IPS-NIHi7 (cell line): ENCODE data around the gene GFOD1.

Source experiments
- DNase-seq: peaks from one replicate; pipeline ENCODE4 v3.0.0; 2012; ENCODE audit warnings: mixed read lengths; ENCODE audit errors: extremely low spot score

The GFOD1 gene

DNA sequence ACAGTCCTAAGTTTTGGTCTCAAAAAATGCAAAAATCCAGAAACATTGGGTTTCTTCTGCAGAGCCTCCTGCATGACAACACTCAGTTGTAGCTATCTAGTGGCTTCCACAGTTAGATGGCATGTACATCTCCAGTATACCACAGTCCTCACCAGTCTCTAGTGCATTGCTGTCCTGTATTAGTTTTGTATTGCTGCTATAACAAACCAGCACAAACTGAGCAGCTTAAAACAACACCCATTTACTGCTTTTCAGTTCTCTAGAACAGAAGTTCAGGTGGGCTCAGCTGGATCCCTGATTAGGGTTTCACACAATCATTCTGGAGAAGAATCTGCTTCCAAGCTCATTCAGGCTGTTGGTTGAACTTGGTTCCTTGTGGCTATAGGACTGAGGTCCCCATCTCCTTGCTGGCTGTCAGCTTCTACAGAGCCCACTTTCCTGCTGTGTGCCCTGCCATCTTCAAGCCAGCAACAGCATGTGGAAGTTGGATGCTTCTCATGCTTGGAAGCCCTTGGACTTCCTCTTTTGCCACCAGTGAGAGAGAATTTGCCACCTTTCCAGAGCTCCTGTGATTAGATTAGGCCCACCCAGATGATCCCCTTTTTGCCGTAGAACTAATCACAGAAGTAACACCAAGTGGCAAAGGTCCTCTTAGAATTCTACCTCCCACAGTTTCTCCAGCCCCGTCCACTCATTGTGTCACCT is 110.2 kb downstream of the GFOD1 start:
- DNase-seq, result no peak

DNA sequence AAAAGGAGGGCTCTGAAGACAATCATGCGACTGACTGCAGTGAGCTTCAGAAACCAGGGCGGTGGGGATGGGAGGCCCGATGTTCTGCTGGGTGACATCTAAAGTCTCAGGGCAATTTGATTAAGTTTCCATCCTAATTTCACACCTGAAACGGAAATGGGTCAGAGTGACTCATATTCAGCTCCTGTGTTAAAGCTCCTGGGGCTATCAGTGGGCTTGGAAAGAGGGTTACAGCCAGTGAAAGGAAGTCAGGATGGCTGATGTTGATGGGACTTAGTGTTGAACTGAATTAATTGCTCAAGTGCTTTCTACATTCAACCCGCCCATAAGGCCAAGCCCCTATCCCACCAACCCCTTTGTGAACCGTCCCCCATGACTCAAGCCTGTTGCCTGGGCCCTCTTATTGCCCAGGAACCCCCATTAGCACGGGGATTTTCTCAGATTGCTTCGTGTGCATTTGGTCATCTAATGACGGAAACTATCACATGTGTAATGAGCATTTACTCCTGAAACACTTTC is 112.0 kb downstream of the GFOD1 start:
- no peak for DNase-seq

DNA sequence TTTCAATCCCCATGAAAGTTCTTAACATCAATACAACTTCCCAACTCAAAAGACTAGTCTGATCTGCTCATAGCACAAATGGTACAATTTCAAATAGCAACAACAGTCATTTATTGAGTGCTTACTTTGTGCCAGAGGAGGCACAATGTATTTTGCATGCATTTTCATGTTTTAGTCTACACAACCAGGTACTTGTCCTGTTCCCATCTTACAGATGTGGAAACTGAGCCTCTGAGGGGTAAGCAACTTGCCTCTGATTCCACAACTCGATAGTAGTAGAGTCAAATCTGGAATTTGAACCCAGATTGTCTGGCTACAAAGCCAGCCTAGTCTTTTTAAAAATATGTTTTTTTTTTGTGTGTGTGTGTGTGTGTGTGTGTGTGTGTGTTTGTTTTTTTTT is 113.5 kb downstream of the GFOD1 start:
- no peak for DNase-seq

DNA sequence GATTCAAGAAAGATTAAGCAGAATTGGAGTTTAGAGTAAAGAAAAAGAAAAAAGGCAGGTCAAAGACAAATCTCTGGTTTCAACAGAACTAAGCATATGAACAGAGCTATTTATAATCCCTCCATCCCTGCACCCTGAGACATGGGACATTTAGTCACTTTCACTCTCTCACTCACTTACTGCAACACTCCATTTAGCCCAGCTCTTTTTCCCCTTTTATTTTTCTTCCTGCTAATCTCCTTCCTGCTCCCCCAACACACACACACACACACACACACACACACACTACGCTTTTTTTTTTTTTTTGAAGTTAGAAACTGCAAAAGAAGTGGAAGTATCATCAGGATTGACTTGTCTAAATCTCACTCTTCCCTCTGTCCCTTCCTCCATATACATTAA is 113.9 kb downstream of the GFOD1 start:
- DNase-seq, result no peak

DNA sequence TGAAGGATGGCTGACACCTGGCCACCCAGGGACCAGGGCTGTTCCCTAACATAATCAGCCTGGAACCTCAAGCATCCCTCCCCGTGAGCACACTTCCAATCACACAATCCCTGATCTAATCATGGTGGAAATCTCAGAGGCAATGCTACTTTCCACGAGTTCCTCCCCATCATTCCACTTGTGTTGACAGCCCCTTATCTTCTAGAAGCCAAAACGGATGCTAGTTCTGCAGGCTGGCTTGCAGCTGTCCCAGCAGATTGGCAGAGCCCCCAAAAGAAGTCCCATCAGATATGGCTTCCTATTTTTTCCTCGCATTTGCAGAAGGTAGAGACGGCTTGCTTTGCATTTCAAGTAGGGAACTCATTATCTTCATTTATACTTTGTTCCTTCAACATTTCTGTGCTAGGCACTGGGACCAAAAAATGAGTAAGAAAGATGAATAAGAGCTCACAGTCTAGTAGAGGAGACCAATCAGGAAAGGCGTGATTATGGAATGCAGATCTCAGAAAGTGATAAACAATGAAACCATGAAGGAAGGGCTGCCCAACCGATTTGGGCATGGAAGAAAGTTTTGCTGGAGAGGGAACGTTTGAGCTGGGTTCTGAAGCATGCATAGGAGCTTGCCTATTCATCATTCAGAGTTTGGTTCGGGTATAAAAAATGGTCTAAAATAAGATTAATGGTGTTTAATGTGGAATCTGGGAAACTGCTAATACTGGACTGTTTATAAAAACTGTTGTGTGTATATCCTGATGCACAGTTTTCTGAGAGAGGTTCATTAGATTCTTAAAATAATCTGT is 114.5 kb downstream of the GFOD1 start:
- no peak for DNase-seq

DNA sequence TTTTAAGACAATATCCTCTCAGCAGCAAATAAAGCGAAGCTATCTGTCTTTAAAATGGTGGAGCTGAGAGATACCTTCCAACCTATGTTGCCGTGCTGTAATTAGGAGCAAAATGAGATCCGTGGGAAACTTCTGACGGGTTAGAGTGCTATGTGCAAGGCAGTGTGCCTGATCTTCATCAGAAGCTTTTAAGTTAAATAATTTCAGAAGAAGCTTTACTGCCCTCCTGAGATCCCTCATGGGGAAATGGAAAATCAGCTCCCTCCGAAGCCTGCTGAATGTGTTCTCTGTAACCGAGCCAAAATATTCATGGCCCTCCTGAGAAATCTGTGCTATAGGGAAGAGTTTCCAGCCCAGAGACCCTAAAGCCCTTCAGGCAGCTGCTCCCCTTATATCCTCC is 115.3 kb downstream of the GFOD1 start:
- no peak for DNase-seq

DNA sequence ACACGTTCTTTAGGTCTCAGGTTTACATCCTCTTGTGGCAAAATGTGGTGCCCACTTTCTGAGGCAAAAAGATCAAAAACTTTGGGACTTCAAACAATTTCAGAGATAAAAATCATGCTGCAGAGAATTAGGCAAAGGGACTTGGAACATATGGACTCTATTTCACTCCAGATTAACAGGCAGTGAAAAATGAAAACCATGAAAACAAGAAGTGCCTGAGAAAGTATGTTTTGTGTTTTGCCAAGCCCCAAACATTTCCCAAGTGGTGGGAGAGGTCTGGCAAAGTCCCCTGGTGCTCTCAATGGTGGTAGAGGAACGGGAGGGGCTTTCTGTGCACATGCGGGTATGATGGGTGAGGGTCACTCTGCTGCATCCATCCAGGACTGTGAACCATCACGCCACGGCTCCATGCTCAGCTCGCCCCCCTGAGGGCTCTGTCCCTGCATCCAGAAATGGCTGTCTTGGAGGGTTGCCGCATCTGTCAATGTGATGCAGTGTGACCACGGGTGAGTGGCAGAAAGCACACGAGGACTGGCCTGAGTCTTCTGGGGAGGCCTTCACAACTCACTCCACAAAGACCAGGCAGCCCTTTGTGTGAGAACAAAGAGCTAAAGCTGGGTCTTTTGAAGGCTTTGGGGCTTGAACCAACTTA is 115.9 kb downstream of the GFOD1 start:
- no peak for DNase-seq

DNA sequence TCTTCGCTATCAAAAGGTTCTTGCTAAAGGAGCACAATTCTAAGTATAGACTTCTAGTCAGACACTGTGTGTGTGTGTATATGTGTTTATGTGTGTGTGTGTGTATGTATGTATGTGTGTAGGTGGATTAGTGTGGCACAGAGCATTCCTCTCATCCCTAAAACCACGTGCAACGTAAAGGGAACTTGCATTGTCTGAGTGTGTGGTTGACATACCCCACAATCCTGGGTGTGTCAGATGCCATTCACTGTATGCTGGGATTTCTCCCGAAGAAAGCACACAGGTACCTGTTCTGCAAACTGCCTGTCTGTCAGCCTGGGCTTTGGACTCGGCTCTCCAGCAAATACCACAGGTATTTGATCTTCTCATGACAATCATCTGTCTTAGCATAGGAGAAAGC is 116.8 kb downstream of the GFOD1 start:
- DNase-seq, result no peak

DNA sequence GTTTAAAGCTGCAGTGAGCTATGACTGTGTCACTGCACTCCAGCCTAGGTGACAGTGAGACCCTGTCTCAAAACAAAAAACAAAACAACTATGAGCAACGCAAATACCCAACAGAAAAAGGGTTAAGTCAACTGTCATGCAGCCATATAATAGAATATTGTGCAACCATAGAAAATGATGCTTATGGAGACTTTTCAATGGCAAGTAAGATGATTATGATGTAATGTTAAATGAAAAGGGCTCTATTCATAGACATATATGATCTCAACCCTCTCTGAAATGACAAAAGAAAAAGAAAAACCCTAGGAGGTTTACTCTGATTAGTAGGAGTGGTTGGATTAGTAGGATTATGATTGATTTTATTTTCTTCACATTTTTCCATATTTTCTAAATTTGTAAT is 117.8 kb downstream of the GFOD1 start:
- DNase-seq, result no peak

DNA sequence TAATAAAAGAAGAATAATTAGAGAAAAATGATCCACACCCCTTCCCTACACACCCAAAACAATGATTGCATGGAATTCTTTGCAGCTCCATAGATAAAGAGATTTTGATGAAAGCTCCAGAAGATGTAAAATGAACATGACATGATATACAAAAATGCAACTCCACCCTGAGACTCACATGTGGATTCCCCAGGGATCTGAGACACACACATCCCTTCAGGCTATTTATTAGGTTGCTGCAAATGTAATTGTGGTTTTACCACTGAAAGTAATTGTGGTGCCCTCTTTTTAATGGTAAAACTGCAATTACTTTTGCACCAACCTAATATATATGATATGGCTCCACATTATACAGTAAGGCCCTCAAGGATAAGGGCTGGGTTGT is 118.7 kb downstream of the GFOD1 start:
- DNase-seq, result no peak

DNA sequence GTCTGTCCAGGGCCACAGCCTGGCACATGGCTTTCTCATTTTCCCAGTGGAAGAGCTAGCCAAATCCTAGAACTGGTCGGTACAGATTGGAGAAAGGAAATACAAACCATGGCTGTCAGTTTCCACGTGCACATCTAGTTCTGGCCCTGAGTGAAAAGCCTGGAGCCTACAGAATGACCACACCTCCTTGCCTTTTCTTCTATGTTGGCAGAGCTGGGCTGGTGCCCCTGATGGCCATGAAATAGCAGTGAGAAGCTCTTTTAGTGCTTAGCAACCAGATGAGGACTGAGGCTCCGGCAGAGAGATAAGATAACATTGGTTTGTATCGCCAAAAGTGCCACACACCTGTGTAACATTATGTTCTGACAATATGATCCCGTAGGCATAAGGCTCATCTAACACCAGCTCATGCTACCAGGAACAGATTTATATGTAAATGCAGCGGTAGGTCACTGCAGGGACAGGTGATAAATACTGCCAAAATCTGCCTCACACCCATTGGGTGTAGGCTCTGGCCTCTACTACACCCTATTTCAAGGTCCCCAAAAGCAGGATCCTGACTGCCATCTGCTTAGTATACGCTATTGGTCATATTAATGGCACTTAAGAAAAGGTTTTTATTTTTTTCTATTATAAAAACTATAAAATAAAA is 119.2 kb downstream of the GFOD1 start:
- DNase-seq, result no peak

DNA sequence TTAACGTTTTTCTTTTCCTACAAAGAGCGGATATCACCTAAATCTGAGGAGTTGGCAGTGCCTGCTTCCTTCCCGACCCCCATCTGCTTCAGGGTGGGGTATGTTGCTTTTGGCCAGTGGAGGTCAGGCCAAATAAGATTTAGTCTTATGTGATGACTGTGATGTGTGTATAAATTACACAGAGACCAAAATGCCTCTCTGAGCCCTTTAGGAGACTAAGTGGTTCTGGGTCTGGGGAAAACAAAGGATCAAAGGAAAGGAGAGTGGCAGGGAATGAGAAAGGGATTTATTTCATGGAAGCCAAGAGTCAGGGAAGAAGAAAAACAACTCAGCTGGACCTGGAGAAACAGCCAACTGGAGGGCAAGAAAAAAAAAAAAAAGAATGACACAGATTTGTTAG is 120.0 kb downstream of the GFOD1 start:
- no peak for DNase-seq

DNA sequence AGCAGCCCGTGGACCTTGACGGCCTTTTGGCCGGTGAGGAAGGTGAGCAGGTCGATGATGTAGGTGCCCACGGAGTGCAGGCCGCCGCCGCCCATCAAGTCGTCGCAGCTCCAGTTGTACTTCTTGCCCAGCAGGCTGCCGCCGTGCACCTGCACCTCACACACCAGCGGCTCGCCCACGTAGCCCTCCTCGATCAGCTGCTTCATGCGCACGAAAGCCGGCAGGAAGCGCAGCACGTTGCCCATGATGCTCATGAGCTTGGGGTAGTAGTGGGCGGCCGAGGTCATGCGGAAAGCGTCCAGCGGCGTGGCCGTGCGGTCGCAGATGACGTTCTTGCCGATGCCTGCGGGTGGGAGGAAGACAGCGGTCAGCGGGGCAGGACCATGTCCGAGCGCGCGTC is 122.1 kb downstream of the GFOD1 start:
- DNase-seq, result no peak

DNA sequence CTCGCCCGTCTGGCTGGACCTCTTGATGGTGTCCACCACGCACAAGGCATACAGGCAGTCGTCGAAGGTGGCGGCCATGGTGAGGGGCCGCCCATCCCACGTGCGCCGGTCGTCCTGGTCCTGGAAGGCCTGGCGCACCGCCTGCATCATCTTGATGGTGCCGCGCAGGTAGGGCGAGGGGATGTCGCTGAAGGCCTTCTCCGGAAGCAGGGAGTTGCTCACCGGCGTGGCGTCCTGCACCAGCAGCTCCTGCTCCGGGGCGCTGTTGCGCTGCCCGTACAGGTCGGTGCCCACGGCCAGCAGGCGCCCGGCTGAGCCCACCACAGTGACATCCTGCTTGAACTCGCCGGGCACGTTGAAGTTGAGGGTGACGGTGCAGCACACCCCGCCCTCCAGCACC is 122.6 kb downstream of the GFOD1 start:
- DNase-seq, result no peak

DNA sequence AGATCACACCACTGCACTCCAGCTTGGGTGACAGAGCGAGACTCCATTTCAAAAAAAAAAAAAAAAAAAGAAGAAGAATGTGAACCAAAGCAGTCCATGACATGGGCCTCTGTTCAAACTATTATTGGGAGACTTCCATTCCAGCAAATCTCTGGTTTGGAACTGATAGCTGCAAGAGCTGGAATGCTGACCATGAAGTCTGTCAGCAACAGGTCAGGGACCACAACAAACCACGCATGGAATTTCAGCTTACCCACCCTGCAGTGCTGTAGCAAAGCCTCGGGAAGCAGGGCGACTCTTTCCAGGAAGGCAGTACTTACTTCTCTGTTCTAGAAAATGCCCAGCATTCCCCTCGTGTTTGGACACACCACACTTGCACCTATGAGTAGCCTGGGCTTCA is 125.0 kb downstream of the GFOD1 start:
- DNase-seq, result no peak

DNA sequence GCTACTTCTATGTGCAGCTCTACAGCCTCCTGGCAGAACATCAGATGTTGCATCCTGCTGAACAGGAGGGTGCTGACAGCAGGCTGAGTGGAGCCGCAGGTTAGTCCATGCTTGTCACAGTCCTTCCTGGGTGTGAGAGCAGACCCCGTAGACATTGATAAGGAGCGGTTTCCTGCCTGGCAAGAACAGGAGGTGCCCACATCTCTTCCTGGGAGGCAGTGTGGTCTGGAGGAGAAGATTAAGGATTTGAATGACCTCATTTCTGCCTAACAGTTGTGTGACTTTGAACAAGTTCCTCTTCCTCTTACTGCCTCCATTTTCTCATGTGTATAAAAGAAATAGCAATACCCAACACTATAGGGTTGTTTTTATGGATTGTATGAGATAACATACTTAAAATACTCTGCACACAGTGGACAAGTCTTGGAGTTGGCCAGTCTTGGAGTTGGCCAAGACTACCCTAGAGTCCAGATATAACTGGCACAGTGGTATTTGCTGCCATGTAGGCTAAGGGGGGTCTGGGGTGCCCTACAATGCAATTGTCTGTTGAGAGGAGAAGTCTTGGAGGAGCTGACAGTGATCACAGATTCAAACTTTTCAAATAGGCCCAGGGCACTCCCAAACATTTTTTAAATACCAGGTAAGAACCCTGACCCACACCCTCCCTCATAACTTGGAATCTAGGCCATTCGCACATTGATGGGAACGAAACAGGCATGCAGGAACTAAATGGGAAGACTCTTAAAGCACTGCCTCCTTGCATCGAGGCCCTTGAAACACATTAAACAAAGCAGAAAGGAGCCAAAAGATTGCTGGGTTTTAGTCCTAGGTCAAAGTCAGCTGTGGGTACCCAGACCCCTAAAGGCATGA is 126.5 kb downstream of the GFOD1 start:
- no peak for DNase-seq

DNA sequence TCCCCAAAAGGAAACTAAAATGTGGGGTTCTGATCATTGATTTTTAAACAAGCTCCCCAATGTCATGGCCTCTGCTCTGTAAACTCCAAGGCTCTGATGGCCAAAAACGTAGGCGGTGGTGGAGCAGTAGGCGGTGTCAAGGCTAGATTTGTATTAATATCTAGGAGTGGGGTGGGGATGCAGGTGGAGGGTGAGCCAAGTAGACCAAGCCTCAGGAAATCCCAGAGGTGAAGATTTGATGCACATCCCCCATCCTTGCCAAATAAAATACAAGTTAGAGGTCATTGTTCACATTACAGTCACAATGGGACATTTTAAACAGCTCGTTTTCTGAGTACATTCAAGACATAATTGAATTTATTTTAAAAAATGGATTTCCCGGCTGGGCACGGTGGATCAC is 128.1 kb downstream of the GFOD1 start:
- no peak for DNase-seq

DNA sequence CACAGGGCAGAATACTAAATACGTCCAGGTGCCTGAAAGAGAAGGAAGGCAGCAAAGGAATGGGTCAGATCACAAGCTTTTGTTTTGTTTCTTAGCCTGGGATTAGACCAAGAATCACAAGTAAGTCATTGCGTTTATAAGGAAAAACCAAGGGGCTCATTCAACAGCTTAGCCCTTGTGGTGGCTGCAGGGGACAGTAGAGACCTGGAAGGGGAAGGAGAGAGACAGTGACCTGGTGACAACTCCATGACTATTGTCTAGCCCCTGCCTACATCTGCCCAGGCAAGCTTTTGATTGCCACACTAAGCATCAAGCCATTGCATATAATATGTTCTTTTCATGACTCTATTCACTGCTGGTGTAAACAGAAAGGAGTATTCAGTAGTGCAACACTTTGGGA is 128.9 kb downstream of the GFOD1 start:
- DNase-seq, result no peak

DNA sequence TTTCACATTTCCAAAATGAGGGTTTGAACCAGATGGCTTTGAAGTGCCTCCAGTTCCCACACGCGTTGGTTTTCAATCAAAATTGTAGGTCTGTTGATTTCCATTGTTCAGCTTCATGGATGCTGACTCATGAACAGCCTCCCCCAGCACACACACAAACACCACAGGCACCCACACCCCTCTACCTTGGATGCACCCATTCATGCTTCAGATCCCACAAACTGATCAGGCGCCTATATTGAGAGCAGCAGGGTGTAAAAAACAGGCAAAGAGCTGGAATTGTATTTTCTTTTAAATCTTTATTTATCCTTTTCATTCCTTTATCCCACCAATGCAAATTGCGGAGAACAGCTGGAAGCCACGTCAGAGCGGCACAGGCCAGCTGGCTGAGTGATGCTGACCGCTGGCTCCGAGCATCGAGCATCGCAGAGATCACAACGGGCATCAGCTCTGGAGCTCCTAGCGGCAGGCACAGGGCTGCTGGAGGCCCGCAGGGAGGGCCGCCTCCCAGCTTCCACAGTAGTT is 129.8 kb downstream of the GFOD1 start:
- DNase-seq, result no peak

DNA sequence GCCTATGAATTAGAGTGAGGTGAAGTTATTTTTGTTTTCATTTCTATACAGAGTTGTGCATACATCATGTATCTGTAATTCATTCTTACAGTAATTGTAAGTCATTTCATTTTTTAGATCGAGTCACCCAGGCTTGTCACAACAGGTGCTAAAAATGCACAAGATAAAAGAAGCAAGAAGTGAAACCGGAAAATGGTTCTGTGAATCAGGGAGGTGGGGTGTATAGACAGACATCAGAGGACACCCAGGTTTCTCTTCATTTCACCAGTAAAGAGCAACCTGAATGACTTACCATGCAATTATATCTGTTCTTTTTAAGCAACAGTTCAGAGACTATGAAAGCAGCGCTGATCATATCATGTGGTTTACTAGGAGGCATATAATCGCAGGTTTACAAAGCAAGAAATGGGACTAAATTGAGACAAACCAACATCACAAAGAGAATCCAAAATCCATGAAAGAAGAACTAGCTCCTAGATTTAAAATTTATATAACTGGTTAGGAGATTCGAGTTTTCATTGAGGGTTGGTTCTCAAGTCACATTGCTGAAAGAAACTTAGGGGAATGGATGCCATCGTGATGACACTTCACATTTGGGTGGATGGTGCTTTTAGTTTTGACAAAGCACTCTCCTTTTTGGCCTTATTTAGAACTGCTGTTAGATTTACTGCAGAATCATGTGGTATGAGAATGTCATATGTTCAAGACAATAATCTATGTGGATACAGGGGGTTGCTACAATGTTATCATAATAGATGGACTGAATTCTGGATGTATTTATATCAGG is 131.2 kb downstream of the GFOD1 start:
- no peak for DNase-seq
